ENCODE results near the gene P2RX5.

The P2RX5 gene

DNA sequence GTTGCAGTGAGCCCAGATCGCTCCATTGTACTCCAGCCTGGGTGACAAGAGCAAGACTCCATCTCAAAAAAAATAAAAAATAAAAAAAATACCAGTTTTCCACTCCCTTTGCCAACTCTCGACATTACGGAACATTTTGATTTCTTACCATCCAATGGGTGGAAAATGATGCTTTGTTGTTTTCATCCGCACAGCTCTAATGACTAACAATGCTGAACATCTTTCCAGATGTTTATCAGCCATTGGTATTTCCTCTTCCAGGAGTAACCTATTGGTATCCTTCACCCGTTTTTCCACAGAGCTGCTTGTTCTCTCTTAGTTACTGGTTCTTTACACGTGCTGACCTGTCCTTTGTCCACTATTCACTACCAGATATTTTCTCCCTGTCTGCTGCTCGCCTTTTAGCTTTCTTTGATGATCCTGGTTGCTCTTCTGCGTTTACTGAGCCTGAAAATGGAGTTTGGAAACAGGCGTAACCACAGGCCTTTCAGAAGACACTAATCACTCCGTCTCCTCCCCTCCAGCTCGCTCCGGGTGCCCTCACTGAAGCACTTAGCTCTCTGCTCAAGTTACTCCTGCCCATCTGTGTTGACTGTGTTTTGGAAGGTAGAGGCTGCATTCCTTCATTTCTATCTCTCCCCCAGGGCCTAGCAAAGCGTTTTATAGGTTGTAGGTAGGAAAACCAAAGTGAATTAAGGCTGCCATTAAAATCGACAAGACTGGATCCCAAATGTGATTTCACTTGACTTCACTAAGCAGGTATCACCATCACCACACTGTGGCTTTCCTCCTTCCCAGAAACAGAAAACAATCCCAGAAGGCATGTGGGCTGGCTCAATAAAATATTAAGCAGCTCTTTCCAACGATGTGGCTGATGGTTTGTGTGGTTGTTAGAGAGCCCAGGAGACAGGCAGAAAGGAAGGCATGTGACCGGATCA, 68.9 kb downstream of the P2RX5 start:
- Histone ChIP-seq H3K18ac (ENCODE audit: low read length) (no peak overlapping the region), H3K9ac (ENCODE audit: low read depth, low read length, poor library complexity) (no peak overlapping the region), H3K27me3 (ENCODE audit: control insufficient read depth in 3 of 3, insufficient read depth in 3 of 3, low read depth in 1 of 3, low read length in 3 of 3) (no peaks in the 10 kb centered on the region), H3K4me3 (ENCODE audit: low read length in 2 of 2) (no peak overlapping the region), H3K4ac (ENCODE audit: low read length) (no peak overlapping the region), H4K8ac (ENCODE audit: low read depth, low read length) (no peak overlapping the region), H3K27ac (replicated peaks; ENCODE audit: low read length) (no peak overlapping the region), H3K4me2 (ENCODE audit: insufficient read depth, low read length, poor library complexity, severe bottlenecking) (no peak overlapping the region), H2AK5ac (ENCODE audit: low read depth, low read length) (no peak overlapping the region), H3K23ac (ENCODE audit: low read depth, low read length, poor library complexity) (no peak overlapping the region), H3K36me3 (replicated peaks in 1 of 2; ENCODE audit: control insufficient read depth in 2 of 2, insufficient read depth in 2 of 2, low read length in 2 of 2) (peaks cover 30 to 74% of the 10 kb centered on the region in 2 donors), H4K91ac (ENCODE audit: low read depth, low read length, poor library complexity) (no peak overlapping the region), H2AFZ (ENCODE audit: low read length) (no peak overlapping the region), H3K4me1 (ENCODE audit: control insufficient read depth in 2 of 2, insufficient read depth in 1 of 2, low read depth in 1 of 2, low read length in 2 of 2) (no peaks in the 10 kb centered on the region), H2BK120ac (ENCODE audit: low read depth, low read length) (no peak overlapping the region), H2BK5ac (ENCODE audit: low read length) (no peak overlapping the region), H2BK15ac (ENCODE audit: low read length) (no peak overlapping the region), H2BK12ac (ENCODE audit: low read length) (no peak overlapping the region), H3K9me3 (replicated peaks in 1 of 2; ENCODE audit: control insufficient read depth in 2 of 2, insufficient read depth in 1 of 2, low read depth in 1 of 2, low read length in 2 of 2) (no peaks in the 10 kb centered on the region), H3K14ac (ENCODE audit: low read length) (no peak overlapping the region), H3K79me1 (ENCODE audit: low read depth, low read length) (peaks cover 2% of the 10 kb centered on the region)
- no peak for DNase-seq (ENCODE audit: low spot score)
- no CpG with 5 or more reads among the region's 16 CpGs for WGBS, 2 donors (ENCODE audit: extremely low coverage in 2 of 2, insufficient read length in 2 of 2, insufficient replicate concordance in 1 of 2)

Measured in neuronal stem cell (in vitro differentiated cells).